ENCODE measurements around the gene BORA.
A peak's percentile ranks its signal among the peaks of the same experiment; 100 is the strongest.
"Not testable (repeated sequence)": the region's sequence is repeated elsewhere in the genome, so short reads cannot be mapped to it uniquely, and the experiment has no call there.

BORA gene

DNA sequence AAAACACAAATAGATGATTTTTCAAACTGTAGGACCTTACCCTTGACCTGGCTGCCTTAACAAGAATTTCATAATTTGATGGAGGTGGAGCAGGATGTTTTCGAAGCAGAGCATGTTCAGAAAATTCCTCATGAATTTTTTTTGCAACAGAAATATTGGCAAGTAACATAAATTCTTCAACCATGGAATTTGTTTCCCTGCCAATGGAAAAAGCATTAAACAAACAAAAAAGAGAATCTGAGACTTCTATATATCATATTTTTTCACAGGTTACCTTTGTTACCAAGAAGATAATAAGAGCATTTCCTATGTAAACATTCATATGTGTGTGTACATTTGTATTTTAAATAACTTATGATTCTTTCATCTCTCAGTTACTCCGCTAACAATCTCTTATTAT lies 35.7 kb downstream of the BORA start:
- DNase-seq (ENCODE audit: low read depth in 2 of 2) = no peak

DNA sequence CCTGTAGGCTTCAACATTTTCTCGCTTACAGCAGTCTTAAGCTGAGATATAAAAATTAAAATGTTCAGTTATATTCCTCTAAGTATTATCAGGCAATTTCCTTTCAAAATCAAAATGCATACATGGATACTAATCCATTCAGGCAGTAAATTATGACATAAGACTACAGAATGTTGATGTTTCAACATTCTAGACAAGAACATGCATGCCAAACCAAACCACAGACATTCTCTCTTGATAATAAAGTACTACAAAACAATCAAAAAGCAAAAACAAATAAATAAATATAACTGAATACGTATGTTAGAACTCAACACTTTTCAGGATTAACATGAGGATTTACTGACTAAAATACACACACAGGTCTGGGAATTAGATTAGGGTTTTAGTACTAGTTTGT lies 46.3 kb downstream of the BORA start:
- DNase-seq (ENCODE audit: low read depth in 2 of 2) = no peak

DNA sequence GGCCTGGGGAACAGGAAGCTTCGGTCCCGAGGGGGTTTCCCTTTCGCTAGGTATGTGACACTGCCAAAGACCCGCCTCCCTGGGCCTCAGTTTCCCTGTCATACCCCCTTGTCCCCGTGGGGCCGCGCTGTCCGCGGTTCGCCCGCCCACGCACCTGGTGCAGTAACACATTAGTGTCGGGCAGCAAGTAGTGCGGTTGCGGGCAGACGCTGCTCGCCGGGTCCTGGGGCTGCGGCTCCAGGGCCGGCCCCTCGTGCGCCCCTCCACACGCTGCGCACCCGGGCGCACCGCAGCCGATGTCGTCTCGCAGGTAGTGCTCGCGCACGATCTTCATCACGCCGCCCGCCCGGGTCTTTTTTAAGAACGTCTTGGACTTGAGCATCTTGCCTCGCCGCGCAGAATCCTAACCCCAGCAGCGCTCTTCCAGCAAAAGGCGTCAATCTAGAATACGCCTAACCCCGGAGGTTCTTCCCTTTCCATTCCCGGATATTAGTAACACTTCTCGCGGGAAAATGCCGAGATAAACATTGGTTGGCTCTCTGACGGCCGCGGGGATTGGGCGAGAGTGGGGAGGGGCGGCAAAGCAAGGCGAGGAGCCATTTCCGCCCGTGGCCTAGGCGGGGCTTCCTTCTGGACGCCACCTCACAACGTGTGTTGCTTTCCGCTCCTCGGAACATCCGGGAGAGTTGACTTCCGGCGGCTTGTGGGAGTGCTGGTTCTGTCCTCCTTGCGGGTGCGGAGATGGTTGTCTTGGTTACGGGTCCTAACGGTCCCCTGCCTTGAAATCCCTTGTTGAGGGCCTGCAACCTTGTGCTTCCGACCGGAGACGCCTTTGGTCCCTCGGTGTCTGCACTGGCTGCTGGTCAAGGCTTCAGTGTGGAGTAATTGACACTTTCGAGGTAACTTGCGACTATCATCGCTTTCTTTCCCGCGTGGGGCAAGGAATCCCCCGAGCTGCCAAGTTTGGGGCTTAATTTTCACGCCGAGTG lies 54.0 kb downstream of the BORA start, which contains the start of the genes DIS3 and PIBF1:
DIS3 (minus strand) TSS at position 450 of the 989 bp plus-strand sequence; CDS start at position 382, 68 bp downstream.
PIBF1 (plus strand) TSS at position 683 of the 989 bp plus-strand sequence. CDS start 1,337 bp downstream, outside the sequence.
- peak; percentile 93 to 95 for DNase-seq (ENCODE audit: low read depth in 2 of 2)

DNA sequence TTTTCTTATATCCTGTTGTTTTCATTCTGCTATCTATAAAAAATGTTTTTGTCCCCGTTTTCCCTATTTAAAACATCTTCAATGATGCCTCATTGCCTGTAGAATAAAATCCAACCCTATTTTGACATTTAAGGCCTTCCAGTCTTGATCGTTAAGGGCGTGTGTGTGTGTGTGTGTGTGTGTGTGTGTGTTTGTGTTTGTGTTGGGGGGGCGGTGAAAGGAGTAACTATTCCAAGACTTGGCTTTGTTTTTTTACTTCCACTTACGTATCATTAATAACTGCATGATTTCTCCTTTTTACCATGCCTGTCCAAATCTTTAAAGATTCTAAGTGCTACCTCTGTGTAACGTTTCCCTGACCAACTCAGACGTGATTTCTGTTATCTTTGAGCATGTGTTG lies 55.0 kb downstream of the BORA start:
- no peak for DNase-seq (ENCODE audit: low read depth in 2 of 2)

DNA sequence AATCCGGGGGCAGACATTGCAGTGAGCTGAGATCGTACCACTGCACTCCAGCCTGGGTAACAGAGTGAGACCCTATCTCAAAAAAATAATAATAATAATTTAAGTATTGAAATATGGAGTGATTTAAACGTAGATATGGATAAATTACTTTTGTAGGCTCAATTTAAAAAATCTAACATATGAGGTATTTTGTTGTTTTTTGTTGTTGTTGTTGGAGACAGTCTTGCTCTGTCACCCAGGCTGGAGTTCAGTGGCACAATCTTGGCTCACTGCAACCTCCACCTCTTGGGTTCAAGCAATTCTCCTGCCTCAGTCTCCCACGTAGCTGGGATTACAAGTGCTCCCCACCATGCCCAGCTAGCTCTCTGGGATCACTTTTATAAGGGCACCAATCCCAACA lies 57.0 kb downstream of the BORA start:
- DNase-seq (ENCODE audit: low read depth in 2 of 2) = not testable (repeated sequence)

DNA sequence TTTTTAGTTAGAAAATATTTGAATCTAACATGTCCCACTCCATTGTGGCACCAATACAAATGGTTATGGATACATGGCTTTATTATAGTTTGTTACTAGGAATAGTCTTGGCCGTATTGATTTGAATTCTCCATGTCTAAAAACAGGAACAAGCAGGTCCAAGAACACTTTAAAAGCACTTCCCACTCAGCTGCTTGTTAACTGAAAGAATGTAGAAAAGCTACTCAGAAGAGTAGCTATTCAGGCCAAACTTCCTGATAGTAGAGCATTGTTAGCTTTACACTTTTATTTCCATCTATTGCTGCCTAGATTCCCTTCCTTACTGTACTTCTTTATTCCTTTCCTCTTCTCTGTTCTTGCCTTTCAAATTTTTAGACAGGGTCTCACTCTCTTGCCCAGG lies 61.1 kb downstream of the BORA start:
- DNase-seq (ENCODE audit: low read depth in 2 of 2) = no peak

DNA sequence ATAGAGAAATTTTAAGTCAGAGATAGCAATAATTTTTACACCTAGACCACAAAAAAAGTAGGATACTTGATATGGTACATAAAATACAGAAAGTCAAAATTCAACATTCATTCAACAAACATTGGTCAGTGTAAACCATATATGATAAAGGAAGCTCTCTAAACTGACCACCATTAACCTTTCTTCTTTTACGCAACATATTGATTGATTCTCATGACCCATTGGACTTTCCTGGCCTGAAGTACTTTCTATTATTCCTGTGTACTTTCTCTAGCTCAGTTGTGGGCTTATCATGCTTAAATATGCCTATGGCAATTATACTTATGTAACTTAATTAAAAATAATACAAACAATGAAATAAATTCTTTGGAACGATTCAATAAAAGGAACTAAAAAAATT lies 64.9 kb downstream of the BORA start:
- no peak for DNase-seq (ENCODE audit: low read depth in 2 of 2)

DNA sequence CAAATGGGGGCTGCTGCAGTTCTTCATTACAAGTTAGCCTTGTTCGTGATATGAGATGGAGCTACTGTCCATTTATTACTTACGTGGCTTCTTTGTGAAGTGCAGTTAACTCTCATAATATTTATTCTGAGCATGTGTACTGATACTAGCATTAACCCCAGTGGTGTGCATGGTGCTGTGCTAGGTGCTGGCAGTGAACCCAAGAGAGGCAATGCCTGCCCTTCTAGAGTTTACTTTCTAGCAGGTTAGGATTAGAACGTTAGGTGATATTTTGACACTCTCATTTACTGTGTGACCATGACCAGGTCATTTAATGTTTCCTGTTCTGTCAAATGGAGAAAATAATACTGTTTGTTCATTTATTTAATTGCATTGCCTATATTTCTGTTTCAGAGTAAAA lies 71.1 kb downstream of the BORA start:
- DNase-seq (ENCODE audit: low read depth in 2 of 2) = no peak

DNA sequence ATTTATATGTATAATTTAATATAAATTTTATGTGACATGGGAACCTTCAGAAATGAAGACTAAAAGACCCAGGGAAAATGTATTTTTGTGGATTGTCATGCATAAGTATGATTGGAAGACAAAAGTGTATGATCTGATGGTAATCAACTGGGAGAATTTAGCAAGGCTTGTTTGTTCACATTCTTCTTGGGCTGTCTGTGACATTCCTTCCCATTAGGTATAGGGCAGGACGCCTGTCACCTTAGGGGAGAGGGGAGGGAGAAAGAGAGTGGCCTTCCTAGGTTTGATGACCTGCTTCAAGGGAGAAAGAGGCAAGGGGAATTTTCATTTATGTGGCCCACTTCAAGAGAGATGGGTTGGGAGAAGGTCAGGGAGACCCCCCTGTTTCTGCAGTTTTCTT lies 76.6 kb downstream of the BORA start:
- DNase-seq (ENCODE audit: low read depth in 2 of 2) = no peak
